SK-N-SH treated with all-trans-retinoic acid at 6 μM for 48 hours (cell line): Measurements from ENCODE around the gene C1QTNF9B.
"Not testable (repeated sequence)": the region's sequence is repeated elsewhere in the genome, so short reads cannot be mapped to it uniquely, and the experiment has no call there.

Experiments
- CSDC2 ChIP-seq: fragments of 250-450 bp; sonication (Bioruptor Pico); IDR thresholded peaks from 2 replicates; pipeline ENCODE4 v1.5.0; 2020; ENCODE audit warnings: mild to moderate bottlenecking, moderate library complexity
- RARB ChIP-seq: fragments of 250-450 bp; sonication (Bioruptor Pico); IDR thresholded peaks from 2 replicates; pipeline ENCODE4 v1.8.0; 2021; ENCODE audit warnings: mild to moderate bottlenecking, moderate library complexity
- ZFP30 ChIP-seq: fragments of 450-650 bp; formaldehyde crosslinking; IDR thresholded peaks from 2 replicates; pipeline ENCODE4 v1.5.0; 2022; ENCODE audit warnings: mild to moderate bottlenecking, moderate library complexity
- TF ChIP-seq, protein P1 (sequence below): fragments of 250-450 bp; sonication (Bioruptor Pico); IDR thresholded peaks from 2 replicates; pipeline ENCODE4 v1.8.0; 2020; ENCODE audit warnings: mild to moderate bottlenecking, moderate library complexity, borderline replicate concordance

DNA sequence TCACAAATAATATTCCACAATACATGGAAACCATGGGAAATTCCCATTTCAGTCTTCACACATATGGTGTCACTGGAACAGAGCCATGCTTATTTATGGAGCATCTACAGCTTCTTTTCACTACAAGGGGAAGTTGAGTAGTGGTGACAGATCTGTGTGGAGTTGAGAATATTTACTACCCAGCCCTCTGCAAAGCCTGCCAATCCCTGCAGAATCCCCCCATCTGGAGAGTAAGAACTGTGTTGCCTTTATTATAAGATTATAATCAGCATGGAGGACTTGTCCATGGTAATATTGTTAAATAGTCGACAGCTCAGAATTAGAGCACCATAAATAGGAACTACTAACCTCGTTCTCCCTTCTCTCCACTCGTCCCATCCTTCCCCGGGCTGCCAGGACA is 3.5 kb downstream of the C1QTNF9B start:
- TF ChIP-seq, protein P1, sequence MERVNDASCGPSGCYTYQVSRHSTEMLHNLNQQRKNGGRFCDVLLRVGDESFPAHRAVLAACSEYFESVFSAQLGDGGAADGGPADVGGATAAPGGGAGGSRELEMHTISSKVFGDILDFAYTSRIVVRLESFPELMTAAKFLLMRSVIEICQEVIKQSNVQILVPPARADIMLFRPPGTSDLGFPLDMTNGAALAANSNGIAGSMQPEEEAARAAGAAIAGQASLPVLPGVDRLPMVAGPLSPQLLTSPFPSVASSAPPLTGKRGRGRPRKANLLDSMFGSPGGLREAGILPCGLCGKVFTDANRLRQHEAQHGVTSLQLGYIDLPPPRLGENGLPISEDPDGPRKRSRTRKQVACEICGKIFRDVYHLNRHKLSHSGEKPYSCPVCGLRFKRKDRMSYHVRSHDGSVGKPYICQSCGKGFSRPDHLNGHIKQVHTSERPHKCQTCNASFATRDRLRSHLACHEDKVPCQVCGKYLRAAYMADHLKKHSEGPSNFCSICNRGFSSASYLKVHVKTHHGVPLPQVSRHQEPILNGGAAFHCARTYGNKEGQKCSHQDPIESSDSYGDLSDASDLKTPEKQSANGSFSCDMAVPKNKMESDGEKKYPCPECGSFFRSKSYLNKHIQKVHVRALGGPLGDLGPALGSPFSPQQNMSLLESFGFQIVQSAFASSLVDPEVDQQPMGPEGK, result not testable (repeated sequence)
- TF ChIP-seq RARB, CSDC2, ZFP30 (CRISPR knock-in tag): not testable (repeated sequence)
